IMR-90 (cell line): ENCODE data around the gene AHCYL2. TPM values are rescaled to one million over a fixed set of nuclear protein-coding genes. Genes with fewer than 3 reads are reported as not detected.

ENCODE experiments used
- ATAC-seq: fragments of 200-7000 bp; cut with Tn5 transposase; 2 replicates; pipeline ENCODE4 v1.9.1; 2020; ENCODE audit warnings: low read depth, mild to moderate bottlenecking, moderate library complexity
- BruUV-seq: library from RNA; stranded (reverse); fragments of 400-500 nt; replicated peaks from 2 replicates; lab custom pipeline; 2021; lab: Mats Ljungman, UMichigan
- CTCF ChIA-PET: fragments of 300-600 bp; formaldehyde crosslinking; extraction: SDS; loops from one replicate; lab custom pipeline; 2021; ENCODE audit warnings: antibody characterized with exemption; lab: Yijun Ruan, JAX
- POLR2A ChIA-PET: fragments of 300-600 bp; sonication (Branson Sonifier 250); formaldehyde crosslinking; loops from one replicate; lab custom pipeline; 2022; ENCODE audit warnings: antibody characterized with exemption; ENCODE audit not compliant: unreplicated experiment; lab: Charles Lee
- DNase-seq: peaks from one replicate; pipeline ENCODE4 v3.0.0; 2013
- H2AFZ ChIP-seq: replicated peaks from 2 replicates; pipeline ENCODE3; 2013; ENCODE audit warnings: low read length, mild to moderate bottlenecking; ENCODE audit not compliant: poor library complexity
- H2AK5ac ChIP-seq: 2 replicates; pipeline ENCODE4 v1.6.1; 2013; ENCODE audit warnings: low read depth, low read length, inconsistent platforms
- H2AK9ac ChIP-seq: replicated peaks from 2 replicates; pipeline ENCODE3; 2013; ENCODE audit warnings: mild to moderate bottlenecking, low read depth, low read length, moderate library complexity; ENCODE audit not compliant: poor library complexity
- H2BK120ac ChIP-seq: 2 replicates; pipeline ENCODE4 v1.6.1; 2013; ENCODE audit warnings: low read depth, low read length, inconsistent platforms
- H2BK15ac ChIP-seq: 3 replicates; pipeline ENCODE4 v1.6.1; 2013; ENCODE audit warnings: low read depth, low read length, inconsistent platforms
- H2BK20ac ChIP-seq: 2 replicates; pipeline ENCODE4 v1.6.1; 2013; ENCODE audit warnings: low read depth, mild to moderate bottlenecking, inconsistent platforms, low read length, moderate library complexity
- H2BK5ac ChIP-seq: 2 replicates; pipeline ENCODE4 v1.6.1; 2013; ENCODE audit warnings: mild to moderate bottlenecking, low read depth, low read length, inconsistent platforms; ENCODE audit not compliant: poor library complexity, severe bottlenecking
- H3K14ac ChIP-seq: replicated peaks from 2 replicates; pipeline ENCODE4 v1.6.1; 2013; ENCODE audit warnings: low read depth, low read length, inconsistent platforms
- H3K18ac ChIP-seq: 2 replicates; pipeline ENCODE4 v1.6.1; 2013; ENCODE audit warnings: low read depth, low read length, control low read depth
- H3K23ac ChIP-seq: 2 replicates; pipeline ENCODE4 v1.6.1; 2013; ENCODE audit warnings: low read depth, low read length, inconsistent platforms
- H3K27ac ChIP-seq: 2 replicates; pipeline ENCODE4 v1.5.1; 2013; ENCODE audit warnings: mild to moderate bottlenecking, control low read depth, low read length; ENCODE audit not compliant: insufficient read depth
- H3K27me3 ChIP-seq: 2 replicates; pipeline ENCODE4 v1.6.1; 2013; ENCODE audit warnings: low read length; ENCODE audit not compliant: control insufficient read depth, insufficient read depth
- H3K36me3 ChIP-seq: 2 replicates; pipeline ENCODE4 v1.6.1; 2013; ENCODE audit warnings: low read length, mixed read lengths; ENCODE audit not compliant: control insufficient read depth, insufficient read depth
- H3K4ac ChIP-seq: 2 replicates; pipeline ENCODE4 v1.6.1; 2013; ENCODE audit warnings: low read depth, low read length, inconsistent platforms
- H3K4me1 ChIP-seq: 2 replicates; pipeline ENCODE4 v1.6.1; 2013; ENCODE audit warnings: low read length, mixed read lengths; ENCODE audit not compliant: control insufficient read depth, insufficient read depth
- H3K4me2 ChIP-seq: 2 replicates; pipeline ENCODE4 v1.6.1; 2013; ENCODE audit warnings: low read depth, mild to moderate bottlenecking, control low read depth, low read length, moderate library complexity
- H3K4me3 ChIP-seq: 2 replicates; pipeline ENCODE4 v1.5.1; 2013; ENCODE audit warnings: low read depth, mild to moderate bottlenecking, control low read depth, low read length, moderate library complexity; ENCODE audit not compliant: insufficient read depth
- H3K56ac ChIP-seq: 2 replicates; pipeline ENCODE4 v1.6.1; 2013; ENCODE audit warnings: low read length, inconsistent platforms; ENCODE audit not compliant: insufficient read depth; ENCODE audit errors: extremely low read depth
- H3K79me1 ChIP-seq, 2 experiments: 2 replicates each; pipeline ENCODE4 v1.6.1; 2013; ENCODE audit warnings: low read length in 2 of 2, inconsistent platforms in 1 of 2, low read depth in 1 of 2
- H3K9ac ChIP-seq: 2 replicates; pipeline ENCODE4 v1.6.1; 2013; ENCODE audit warnings: low read depth, low read length, control low read depth
- H3K9me1 ChIP-seq: 2 replicates; pipeline ENCODE4 v1.6.1; 2013; ENCODE audit warnings: low read length, inconsistent platforms; ENCODE audit not compliant: insufficient read depth
- H3K9me3 ChIP-seq: 2 replicates; pipeline ENCODE4 v1.6.1; 2013; ENCODE audit warnings: low read length; ENCODE audit not compliant: control insufficient read depth, insufficient read depth
- H4K20me1 ChIP-seq: 2 replicates; pipeline ENCODE4 v1.6.1; 2013; ENCODE audit warnings: low read length, inconsistent platforms; ENCODE audit not compliant: insufficient read depth
- H4K5ac ChIP-seq: 2 replicates; pipeline ENCODE4 v1.6.1; 2013; ENCODE audit warnings: mild to moderate bottlenecking, low read depth, low read length, control low read depth
- H4K8ac ChIP-seq, 2 experiments: 2 replicates each; pipeline ENCODE4 v1.6.1; 2013; ENCODE audit warnings: low read depth in 2 of 2, low read length in 2 of 2, control low read depth in 1 of 2, inconsistent platforms in 1 of 2
- H4K91ac ChIP-seq: 2 replicates; pipeline ENCODE4 v1.6.1; 2013; ENCODE audit warnings: low read depth, low read length, inconsistent platforms; ENCODE audit not compliant: insufficient read depth
- BHLHE40 ChIP-seq: fragments of 150-350 bp; IDR thresholded peaks from 2 replicates; pipeline ENCODE4 v1.6.1; 2016; ENCODE audit warnings: mild to moderate bottlenecking, low read depth, low read length
- CEBPB ChIP-seq: IDR thresholded peaks from 2 replicates; pipeline ENCODE4 v1.6.1; 2012; ENCODE audit warnings: low read depth, low read length, improper control_type of control experiment
- CHD1 ChIP-seq: IDR thresholded peaks from 2 replicates; pipeline ENCODE4 v1.6.1; 2012; ENCODE audit warnings: low read depth, low read length, improper control_type of control experiment
- CTCF ChIP-seq: conservative IDR thresholded peaks from 2 replicates; pipeline ENCODE4 v1.5.1; 2012; ENCODE audit warnings: mild to moderate bottlenecking, low read depth, low read length, improper control_type of control experiment
- ELK1 ChIP-seq: fragments of 150-350 bp; IDR thresholded peaks from 2 replicates; pipeline ENCODE4 v1.6.1; 2016; ENCODE audit warnings: low read depth, mild to moderate bottlenecking, low read length, moderate library complexity, borderline replicate concordance
- FOS ChIP-seq: fragments of 150-350 bp; IDR thresholded peaks from 2 replicates; pipeline ENCODE4 v1.6.1; 2016; ENCODE audit warnings: low read depth, low read length
- MAFK ChIP-seq: IDR thresholded peaks from 2 replicates; pipeline ENCODE4 v1.6.1; 2012; ENCODE audit warnings: low read depth, low read length, improper control_type of control experiment
- MAZ ChIP-seq: IDR thresholded peaks from 2 replicates; pipeline ENCODE4 v1.6.1; 2012; ENCODE audit warnings: low read depth, mild to moderate bottlenecking, low read length, improper control_type of control experiment, moderate library complexity, borderline replicate concordance
- MXI1 ChIP-seq: IDR thresholded peaks from 2 replicates; pipeline ENCODE4 v1.6.1; 2012; ENCODE audit warnings: low read depth, mild to moderate bottlenecking, low read length, moderate library complexity, borderline replicate concordance
- NFE2L2 ChIP-seq: fragments of 150-350 bp; IDR thresholded peaks from 2 replicates; pipeline ENCODE4 v1.6.1; 2016; ENCODE audit warnings: low read depth, mild to moderate bottlenecking, low read length
- POLR2A ChIP-seq: IDR thresholded peaks from 2 replicates; pipeline ENCODE4 v1.6.1; 2012; ENCODE audit warnings: mild to moderate bottlenecking, low read depth, low read length
- RAD21 ChIP-seq: IDR thresholded peaks from 2 replicates; pipeline ENCODE4 v1.6.1; 2012; ENCODE audit warnings: low read length, improper control_type of control experiment
- RCOR1 ChIP-seq: IDR thresholded peaks from 2 replicates; pipeline ENCODE4 v1.6.1; 2012; ENCODE audit warnings: mild to moderate bottlenecking, low read length, improper control_type of control experiment; ENCODE audit not compliant: insufficient replicate concordance
- RFX5 ChIP-seq: IDR thresholded peaks from 2 replicates; pipeline ENCODE4 v1.8.0; 2012; ENCODE audit warnings: low read depth, mild to moderate bottlenecking, low read length, moderate library complexity
- SMC3 ChIP-seq: fragments of 150-350 bp; IDR thresholded peaks from 2 replicates; pipeline ENCODE4 v1.6.1; 2016; ENCODE audit warnings: low read depth, mild to moderate bottlenecking, antibody characterized with exemption, low read length, moderate library complexity
- USF2 ChIP-seq: fragments of 150-350 bp; IDR thresholded peaks from 2 replicates; pipeline ENCODE4 v1.6.1; 2017; ENCODE audit warnings: mild to moderate bottlenecking, antibody characterized with exemption, low read length, low read depth
- WGBS, 2 experiments: methylation state at CpG; one replicate each; pipeline versions ENCODE4 v1.1.5 to v1.1.7; 2013; ENCODE audit warnings: missing lambda C conversion rate in 2 of 2; ENCODE audit not compliant: insufficient read length in 1 of 2; ENCODE audit errors: extremely low coverage in 2 of 2; 5-methylcytosine and 5-hydroxymethylcytosine counted together
- dilution Hi-C: fragments of 300-500 bp; cut with HindIII; formaldehyde crosslinking; loops from one replicate; pipeline ENCODE4 v1.14.3; 2018; ENCODE audit warnings: low sequenced_read_pairs; ENCODE audit not compliant: unreplicated experiment
- in situ Hi-C: fragments of 300-500 bp; cut with MboI; formaldehyde crosslinking; loops from 3 replicates; pipeline ENCODE4 v1.14.3; 2019; ENCODE audit warnings: low sequenced_read_pairs, inconsistent platforms, mixed read lengths
- intact Hi-C: fragments of 100-400 bp; cut with micrococcal nuclease; formaldehyde crosslinking; loops from 2 replicates; pipeline ENCODE4 v1.10.0; 2022
- polyA plus RNA-seq, 3 experiments: library from polyadenylated mRNA; depleted of rRNA; stranded (reverse); fragments of >200 nt; gene quantifications; 2 replicates each; pipeline ENCODE4 v1.2.3, GENCODE V29; 2012; ENCODE audit warnings: low replicate concordance in 1 of 3
- total RNA-seq: library from RNA; depleted of rRNA; stranded (reverse); fragments of >200 nt; gene quantifications from 2 replicates; pipeline ENCODE4 v1.2.3, GENCODE V29; 2012

The AHCYL2 gene
- total and polyA plus RNA-seq, 2 of the 4 experiments (the other 2 are of a cell fraction), result 5.7 to 7.6 TPM

GRCh38 chr7:129311429-129311828 lies 86.6 kb downstream of the AHCYL2 start:
- Histone ChIP-seq H2AK5ac (no peak overlapping the region), H2BK20ac (no peak overlapping the region), H3K23ac (no peak overlapping the region), H3K18ac (no peak overlapping the region), H3K79me1 (no peaks in the 10 kb centered on the region), H4K91ac (no peak overlapping the region), H2AFZ (no peak overlapping the region), H4K5ac (no peak overlapping the region), H2BK5ac (no peak overlapping the region), H2BK120ac (no peak overlapping the region), H2BK15ac (no peak overlapping the region), H3K4ac (no peak overlapping the region), H3K56ac (no peak overlapping the region), H3K27me3 (no peaks in the 10 kb centered on the region), H3K36me3 (no peaks in the 10 kb centered on the region), H4K20me1 (no peaks in the 10 kb centered on the region), H3K9ac (no peak overlapping the region), H3K14ac (no peak overlapping the region), H3K4me1 (peaks cover 5% of the 10 kb centered on the region; the same call in 1 of the 2 replicates), H3K9me3 (no peaks in the 10 kb centered on the region), H3K4me3 (no peak overlapping the region), H3K9me1 (no peaks in the 10 kb centered on the region), H2AK9ac (no peak overlapping the region), H4K8ac (no peak overlapping the region), H3K4me2 (no peak overlapping the region), H3K27ac (no peak overlapping the region)
- DNase-seq (no peak), ATAC-seq (no peak)
- CTCF ChIA-PET, result no interaction called here
- POLR2A ChIA-PET, result interaction anchor here (0.6 kb wide), 1 partner anchor 26 kb away, joined by 4 read pairs; no protein-coding TSS in a partner anchor
- intact Hi-C loops (no loop called here), dilution Hi-C loops (no loop called here), in situ Hi-C loops (no loop called here)
- WGBS, 2 experiments, result 100% methylated on average over 2 of the region's 5 CpGs; no CpG with 5 or more reads in 1 of the 2 experiments
- TF ChIP-seq RFX5 (no peak), NFE2L2 (no peak), MAFK (no peak), MXI1 (no peak), POLR2A (no peak), BHLHE40 (no peak), CHD1 (no peak), CTCF (no peak), CEBPB (no peak), ELK1 (no peak), MAZ (no peak), RAD21 (no peak), FOS (no peak), USF2 (no peak), RCOR1 (no peak), SMC3 (no peak)
- BruUV-seq, result no TSS peak
